NCI-H82 (cell line): Measurements from ENCODE around the gene WFDC1.

Experiments used
- DNase-seq: peaks from one replicate; lab custom pipeline; 2025; lab: John Stamatoyannopoulos, UW

WFDC1 gene

GRCh38 chr16:84351630-84352029 is 57.0 kb downstream of the WFDC1 start:
- no peak for DNase-seq

- DNase-seq, result no peak
These were observed 59.6 kb downstream of the WFDC1 start for GRCh38 chr16:84354306-84354705.

- no peak for DNase-seq
These were observed 60.5 kb downstream of the WFDC1 start for GRCh38 chr16:84355149-84355548.

- no peak for DNase-seq
These were observed 61.5 kb downstream of the WFDC1 start for GRCh38 chr16:84356176-84356575.

GRCh38 chr16:84356591-84357116 is 62.0 kb downstream of the WFDC1 start:
- no peak for DNase-seq

- DNase-seq, result no peak
These were observed 62.5 kb downstream of the WFDC1 start for GRCh38 chr16:84357191-84357651.

GRCh38 chr16:84358601-84359295 is 64.1 kb downstream of the WFDC1 start:
- no peak for DNase-seq

- no peak for DNase-seq
These were observed 64.6 kb downstream of the WFDC1 start for GRCh38 chr16:84359326-84359725.

GRCh38 chr16:84360170-84360569 is 65.5 kb downstream of the WFDC1 start:
- no peak for DNase-seq

- no peak for DNase-seq
These were observed 66.1 kb downstream of the WFDC1 start for GRCh38 chr16:84360748-84361147.

GRCh38 chr16:84361546-84361945 is 66.9 kb downstream of the WFDC1 start:
- no peak for DNase-seq

- DNase-seq, result peak; percentile 39
These were observed 67.8 kb downstream of the WFDC1 start for GRCh38 chr16:84362471-84362941.

GRCh38 chr16:84366208-84366607 is 71.5 kb downstream of the WFDC1 start:
- no peak for DNase-seq

GRCh38 chr16:84367297-84367680 is 72.6 kb downstream of the WFDC1 start:
- no peak for DNase-seq

GRCh38 chr16:84367750-84368307 is 73.2 kb downstream of the WFDC1 start:
- peak; percentile 12 for DNase-seq

GRCh38 chr16:84368308-84368996 is 73.8 kb downstream of the WFDC1 start, which contains the start of gene ATP2C2:
Gene ATP2C2 (plus strand): TSS chr16:84368538. CDS start chr16:84368616, 78 bp downstream.
- DNase-seq, result no peak

- DNase-seq, result no peak
These were observed 74.4 kb downstream of the WFDC1 start for GRCh38 chr16:84369105-84369504.

GRCh38 chr16:84369938-84370627 is 75.4 kb downstream of the WFDC1 start:
- no peak for DNase-seq

GRCh38 chr16:84370723-84371552 is 76.3 kb downstream of the WFDC1 start:
- DNase-seq, result no peak

GRCh38 chr16:84371553-84371865 is 76.8 kb downstream of the WFDC1 start:
- DNase-seq, result no peak

- DNase-seq, result no peak
These were observed 79.3 kb downstream of the WFDC1 start for GRCh38 chr16:84373907-84374489.
